HG02759 (cell line): ENCODE data around the gene LCOR.
"Not testable (repeated sequence)": the region's sequence is repeated elsewhere in the genome, so short reads cannot be mapped to it uniquely, and the experiment has no call there.

Source experiments
- ATAC-seq: cut with Tn5 transposase; IDR thresholded peaks from one replicate; pipeline ENCODE4 v1.9.1; 2021; ENCODE audit warnings: mild to moderate bottlenecking, moderate library complexity; ENCODE audit not compliant: unreplicated experiment

Gene LCOR

DNA sequence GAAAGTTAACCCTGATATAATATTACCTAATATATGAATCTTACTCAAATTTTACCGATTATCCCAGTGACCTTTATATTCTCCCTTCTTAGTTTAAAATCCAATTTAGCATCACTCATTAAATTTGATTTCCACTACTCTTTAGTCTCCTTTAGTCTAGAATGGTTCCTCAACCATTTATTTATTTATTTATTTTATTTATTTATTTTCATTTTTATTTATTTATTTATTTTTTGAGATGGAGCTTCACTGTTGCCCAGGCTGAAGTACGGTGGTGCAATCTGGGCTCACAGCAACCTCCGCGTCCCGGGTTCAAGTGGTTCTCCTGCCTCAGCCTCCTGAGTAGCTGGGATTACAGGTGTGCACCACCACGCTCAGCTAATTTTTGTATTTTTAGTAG, 92.8 kb downstream of the LCOR start:
- ATAC-seq: no peak

DNA sequence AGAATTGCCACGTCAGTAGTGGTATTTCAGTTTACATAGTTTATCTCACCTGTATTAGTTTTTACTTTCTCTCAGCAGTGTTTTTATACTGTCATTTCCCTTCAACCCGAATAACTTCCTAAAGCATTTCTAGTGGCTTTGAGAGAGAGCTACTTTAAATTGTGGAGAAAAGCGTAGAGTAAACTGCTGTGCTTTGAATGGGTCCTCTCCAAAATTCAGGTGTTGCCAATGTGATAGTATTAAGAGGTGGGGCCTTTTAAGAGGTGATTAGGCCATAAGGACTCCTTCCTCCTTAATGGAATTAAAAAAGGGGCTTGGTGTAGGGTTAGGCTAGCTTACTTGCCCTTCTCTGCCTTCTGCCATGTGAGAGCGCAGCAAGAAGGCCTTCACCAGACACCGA, 98.4 kb downstream of the LCOR start:
- ATAC-seq: no peak

- no peak for ATAC-seq
Observed at GRCh38 chr10:96935148-96935547, 103.0 kb downstream of the LCOR start.

DNA sequence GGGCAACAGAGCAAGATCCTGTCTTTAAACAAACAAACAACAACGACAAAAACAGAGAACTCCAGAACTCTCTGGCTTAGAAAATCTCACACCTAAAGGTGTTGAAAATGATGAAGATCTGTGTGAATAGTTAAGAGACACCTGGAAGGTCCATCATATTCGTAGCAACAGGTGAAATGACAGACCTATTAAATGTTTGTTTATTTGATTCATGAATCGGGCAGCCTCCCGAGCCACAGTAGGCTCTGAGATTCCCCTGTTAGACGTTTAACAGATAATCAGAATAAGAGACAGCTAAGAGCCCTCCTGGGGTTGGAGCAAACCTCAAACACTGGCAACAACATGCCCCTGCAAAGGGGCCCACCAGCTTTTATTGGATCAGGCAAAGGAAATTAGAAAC, 103.7 kb downstream of the LCOR start:
- ATAC-seq: no peak

- not testable (repeated sequence) for ATAC-seq
Observed at GRCh38 chr10:96943161-96943560, 111.1 kb downstream of the LCOR start.

GRCh38 chr10:96947036-96947435, 114.9 kb downstream of the LCOR start:
- ATAC-seq: no peak

DNA sequence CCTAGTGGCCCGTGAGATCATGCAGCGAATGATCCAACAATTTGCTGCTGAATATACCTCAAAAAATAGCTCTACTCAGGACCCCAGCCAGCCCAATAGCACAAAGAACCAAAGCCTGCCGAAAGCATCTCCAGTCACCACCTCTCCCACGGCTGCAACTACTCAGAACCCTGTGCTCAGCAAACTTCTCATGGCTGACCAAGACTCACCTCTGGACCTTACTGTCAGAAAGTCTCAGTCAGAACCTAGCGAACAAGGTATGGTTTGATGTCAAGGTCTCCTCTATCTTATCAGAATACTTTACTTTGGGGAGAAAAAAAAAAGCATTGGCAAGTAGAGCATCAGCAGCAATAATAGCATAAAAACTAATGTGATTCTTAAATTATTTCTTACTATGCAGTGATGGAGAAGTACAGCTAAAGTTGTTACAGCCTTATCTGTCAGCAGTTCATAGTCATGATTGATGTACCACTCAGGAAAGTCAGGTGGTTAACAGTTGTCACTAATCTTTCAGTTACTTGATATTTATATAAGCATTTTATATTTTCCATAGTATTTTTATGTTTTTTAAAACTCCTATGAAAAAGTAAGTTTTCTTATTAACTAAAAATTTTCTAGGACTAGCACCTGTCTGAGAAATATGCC, 117.1 kb downstream of the LCOR start:
- ATAC-seq: no peak

DNA sequence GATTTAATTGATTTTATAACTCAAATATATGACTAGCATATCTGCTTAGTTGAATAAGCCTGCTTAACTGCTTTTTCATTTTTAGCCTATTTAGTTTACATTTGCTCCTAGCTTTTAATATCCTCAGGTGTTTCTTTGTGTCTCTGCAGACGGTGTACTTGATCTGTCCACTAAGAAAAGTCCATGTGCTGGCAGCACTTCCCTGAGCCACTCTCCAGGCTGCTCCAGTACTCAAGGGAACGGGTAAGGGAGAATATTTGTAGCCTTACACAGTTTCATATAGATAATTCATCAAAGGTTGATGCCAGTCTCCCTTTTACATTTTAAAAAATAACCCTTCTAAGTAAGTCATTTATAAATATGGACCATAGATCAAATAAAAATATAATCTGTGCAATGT, 119.9 kb downstream of the LCOR start:
- ATAC-seq: no peak

- no peak for ATAC-seq
Observed at GRCh38 chr10:96955794-96956193, 123.7 kb downstream of the LCOR start.

- no peak for ATAC-seq
Observed at GRCh38 chr10:96958071-96958470, 126.0 kb downstream of the LCOR start.

GRCh38 chr10:96959733-96960132, 127.6 kb downstream of the LCOR start:
- ATAC-seq: no peak

GRCh38 chr10:96960872-96961271, 128.8 kb downstream of the LCOR start:
- no peak for ATAC-seq

- ATAC-seq: no peak
Observed at GRCh38 chr10:96964131-96964530, 132.0 kb downstream of the LCOR start.

GRCh38 chr10:96967847-96968246, 135.7 kb downstream of the LCOR start:
- ATAC-seq: no peak

DNA sequence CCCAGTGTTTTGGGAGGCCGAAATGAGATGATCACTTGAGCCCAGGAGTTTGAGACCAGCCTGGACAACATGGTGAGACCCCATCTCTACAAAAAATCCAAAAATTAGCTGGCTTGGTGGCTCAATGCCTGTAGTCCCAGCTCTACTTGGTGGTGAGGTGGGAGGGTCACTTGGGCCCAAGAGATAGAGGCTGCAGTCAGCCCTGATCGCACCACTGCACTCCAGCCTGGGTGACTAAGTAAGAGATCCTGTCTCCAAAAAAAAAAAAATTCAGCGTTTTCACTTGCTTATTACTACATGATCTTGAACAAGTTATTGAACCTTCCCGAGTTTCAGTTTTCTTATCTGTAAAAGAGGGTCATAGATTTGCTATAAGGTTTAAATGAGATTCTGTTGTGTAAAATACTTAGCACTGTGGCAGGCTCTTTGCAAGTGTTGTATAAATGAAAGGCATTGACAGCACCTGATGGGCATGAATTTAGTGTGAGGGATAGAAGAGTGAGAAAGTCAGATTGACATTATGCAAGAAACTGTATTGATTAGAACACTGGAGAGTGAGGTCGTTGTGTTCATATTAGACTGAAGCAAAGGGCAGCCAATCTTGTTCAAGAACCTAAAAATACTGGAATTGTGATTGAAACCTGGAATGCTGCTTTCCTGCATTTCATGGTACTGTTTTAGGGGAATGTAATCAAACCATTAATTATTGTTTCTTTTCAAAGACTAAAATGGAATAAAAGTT, 136.8 kb downstream of the LCOR start:
- ATAC-seq: no peak

GRCh38 chr10:96971324-96971723, 139.2 kb downstream of the LCOR start:
- ATAC-seq: no peak

DNA sequence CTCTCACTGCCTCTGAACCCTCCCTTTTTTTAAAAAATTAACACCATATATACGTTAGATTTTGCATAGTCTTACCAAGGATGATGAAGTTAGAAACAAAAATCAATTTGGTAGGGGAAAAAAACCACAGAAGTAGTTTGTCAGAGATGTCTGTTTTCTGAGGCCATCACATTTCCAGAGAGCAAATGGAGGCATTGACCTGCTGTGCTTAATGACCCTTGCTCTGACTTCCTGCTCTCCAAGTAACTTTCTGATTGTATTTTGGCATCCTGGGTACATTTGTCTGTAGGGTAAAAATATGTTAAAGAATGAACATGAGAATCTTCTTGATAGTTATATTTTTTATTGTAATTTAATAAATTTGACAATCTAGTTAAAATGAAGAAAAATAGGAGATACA, 140.2 kb downstream of the LCOR start:
- no peak for ATAC-seq

DNA sequence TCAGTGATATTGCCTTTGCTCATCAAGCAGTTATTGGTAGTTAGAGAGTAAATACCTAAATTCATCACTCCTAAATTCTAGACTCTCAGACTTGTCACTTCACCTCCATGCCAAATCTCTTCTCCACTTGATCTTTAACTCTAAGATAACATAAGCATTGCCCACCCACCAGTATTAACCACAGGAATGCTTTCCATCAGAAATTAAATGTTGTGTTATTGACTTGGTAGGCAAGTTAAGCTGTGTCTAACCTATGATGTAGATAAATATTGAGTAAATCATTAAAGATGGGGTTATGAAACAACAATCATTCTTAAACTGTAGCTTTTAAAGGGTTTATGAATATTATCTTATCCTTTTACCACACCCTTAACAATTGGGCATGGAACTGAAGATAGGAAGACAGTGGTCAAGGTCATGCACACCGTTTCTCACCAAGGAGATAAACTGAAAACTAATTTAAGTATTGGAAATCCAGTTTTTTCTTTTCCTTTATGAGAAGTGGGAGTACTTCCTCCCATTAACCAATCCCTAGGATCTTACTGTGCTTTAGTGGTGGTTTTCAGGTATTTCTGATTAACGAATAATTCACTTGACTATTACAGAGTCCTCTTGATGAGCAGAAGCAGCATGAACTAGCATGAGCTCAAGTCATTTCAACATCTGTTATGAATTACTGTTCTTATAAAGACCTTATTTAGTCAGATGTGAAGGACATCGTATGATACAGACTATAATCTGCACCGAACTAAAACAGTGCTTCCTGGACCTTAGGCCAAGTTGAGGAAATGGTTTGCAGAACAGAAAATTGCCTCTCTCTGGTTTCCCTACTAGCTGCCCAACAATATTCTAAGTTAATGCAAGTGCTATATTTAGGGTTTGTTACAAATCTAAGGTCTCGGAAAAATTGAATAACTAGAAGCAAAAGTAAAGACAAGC, 142.0 kb downstream of the LCOR start:
- no peak for ATAC-seq

- no peak for ATAC-seq
Observed at GRCh38 chr10:96975136-96975535, 143.0 kb downstream of the LCOR start.

DNA sequence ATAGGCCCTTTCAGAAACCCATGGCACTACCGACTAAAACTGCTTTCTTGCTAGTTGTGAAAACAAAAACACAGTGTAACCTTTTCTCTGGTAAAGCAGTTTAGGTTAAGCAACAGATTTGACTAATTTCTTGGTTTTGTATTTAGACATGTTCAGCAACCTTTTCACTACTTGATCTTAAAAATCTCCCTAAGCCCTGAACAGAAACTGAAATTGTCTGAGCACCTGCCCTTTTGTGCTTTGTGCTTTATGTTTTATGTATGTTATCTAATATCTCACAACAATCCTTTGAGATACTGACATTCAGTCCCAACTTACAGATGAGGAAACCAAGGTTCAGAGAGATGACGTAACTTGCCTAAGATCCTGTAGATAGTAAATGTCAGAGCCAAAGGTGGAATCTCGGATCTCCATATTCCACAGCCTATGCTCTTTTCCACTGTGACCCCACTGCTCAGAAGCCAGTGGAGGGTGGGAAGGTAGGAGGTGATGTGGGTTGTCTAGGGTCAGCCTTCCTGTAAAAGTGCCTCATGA, 146.6 kb downstream of the LCOR start:
- ATAC-seq: peak; percentile 84

- ATAC-seq: no peak
Observed at GRCh38 chr10:96982149-96982930, 150.2 kb downstream of the LCOR start.
